Vagina (tissue), 2 donors: ENCODE results near the gene CYCS.

Experiments
- CTCF ChIP-seq, 3 experiments: fragments of 450-650 bp in 2 of 3; fragments of 200-600 bp in 1 of 3; sonication (generic) in 1 of 3; IDR thresholded peaks; one replicate each; pipeline ENCODE4 v1.5.1; 2017 to 2019; ENCODE audit warnings: antibody characterized with exemption in 3 of 3, mild to moderate bottlenecking in 2 of 3, moderate library complexity in 2 of 3
- POLR2AphosphoS5 ChIP-seq, 2 donors: sonication (generic); formaldehyde crosslinking; IDR thresholded peaks; one replicate each; pipeline ENCODE4 v1.9.0; 2017; ENCODE audit warnings: antibody characterized with exemption in 2 of 2, mild to moderate bottlenecking in 2 of 2, low read depth in 1 of 2; ENCODE audit not compliant: insufficient read depth in 1 of 2

DNA sequence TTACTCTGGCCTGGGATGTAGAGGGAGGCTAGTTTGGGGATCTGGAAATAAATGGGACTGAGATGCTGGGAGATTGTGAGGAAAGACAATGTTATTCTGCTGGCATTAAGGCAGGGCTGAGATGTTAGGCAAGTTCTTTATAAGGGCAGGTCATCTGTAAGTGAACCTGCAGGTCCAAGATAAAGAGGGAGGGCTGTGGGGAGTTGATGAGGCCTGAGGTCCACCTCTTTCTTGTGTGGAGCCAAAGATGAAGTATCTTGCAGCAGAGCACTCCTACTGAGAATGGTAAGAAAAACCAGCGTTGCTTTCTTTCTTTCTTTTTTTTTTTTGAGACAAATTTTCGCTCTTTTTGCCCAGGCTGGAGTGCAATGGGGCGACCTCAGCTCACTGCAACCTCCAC is 19.1 kb downstream of the CYCS start:
- no peak for TF ChIP-seq CTCF (IDR thresholded peaks at IDR 0.05)
- no peak for TF ChIP-seq POLR2AphosphoS5 (IDR thresholded peaks at IDR 0.05; ENCODE audit: insufficient read depth in 1 of 2, low read depth in 1 of 2)
